Measurements from ENCODE around the gene TRIM63.

TRIM63 gene

GRCh38 chr1:26032656-26033357, 34.6 kb downstream of the TRIM63 start:
- no peak for DNase-seq

- DNase-seq, result no peak
Observed at GRCh38 chr1:26031611-26032220, 35.7 kb downstream of the TRIM63 start.

DNA sequence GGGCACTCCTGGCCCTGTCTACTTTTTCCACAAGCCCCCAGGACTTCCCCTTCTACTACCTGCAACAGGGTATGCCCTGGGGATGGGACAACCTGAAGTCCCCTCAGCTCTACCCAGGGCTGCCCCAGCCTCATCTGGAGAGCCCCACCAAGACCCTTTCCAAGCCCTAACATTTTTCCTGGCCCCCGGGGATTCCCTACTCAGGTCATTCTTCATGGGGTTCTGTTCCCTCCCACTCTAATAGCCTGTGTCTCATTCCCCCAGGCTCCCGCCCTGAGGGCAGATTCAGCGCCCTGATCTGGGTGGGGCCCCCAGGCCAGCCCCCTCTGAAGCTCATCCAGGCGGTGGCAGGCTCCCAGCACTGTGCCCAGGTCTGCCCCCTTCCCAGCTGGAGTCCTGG, 36.2 kb downstream of the TRIM63 start:
- DNase-seq, result no peak

DNA sequence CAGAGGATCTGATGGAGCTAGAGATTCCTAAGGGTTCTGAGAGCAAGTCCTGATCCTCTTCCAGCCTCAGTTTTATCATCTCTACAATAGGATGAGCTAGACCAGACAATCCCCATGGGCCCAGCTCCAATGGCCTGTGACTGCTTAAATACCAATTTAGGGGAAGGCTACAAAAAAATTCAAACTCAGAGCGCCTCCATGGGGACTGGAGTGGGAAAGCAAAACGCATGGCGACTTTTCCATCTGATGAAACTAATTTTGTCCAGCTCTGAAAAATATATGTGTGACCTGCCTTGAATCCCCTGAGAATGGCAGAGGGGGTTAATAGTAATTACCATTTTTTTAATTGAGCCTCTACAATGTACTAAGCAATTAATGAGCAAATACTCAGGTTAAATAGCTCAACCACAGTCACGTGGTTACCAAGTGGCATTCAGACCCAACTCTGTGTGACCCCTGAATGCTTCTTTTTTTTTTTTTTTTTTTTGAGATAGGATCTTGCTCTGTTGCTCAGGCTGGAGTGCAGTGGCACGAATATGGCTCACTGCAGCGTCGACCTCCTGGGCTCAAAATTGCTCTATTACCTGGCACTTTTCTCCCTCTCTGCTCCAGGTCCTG, 37.5 kb downstream of the TRIM63 start:
- peak; percentile 15 for DNase-seq

- no peak for DNase-seq
Observed at GRCh38 chr1:26029054-26029863, 38.2 kb downstream of the TRIM63 start.

GRCh38 chr1:26028490-26028980, 38.9 kb downstream of the TRIM63 start:
- DNase-seq, result no peak

DNA sequence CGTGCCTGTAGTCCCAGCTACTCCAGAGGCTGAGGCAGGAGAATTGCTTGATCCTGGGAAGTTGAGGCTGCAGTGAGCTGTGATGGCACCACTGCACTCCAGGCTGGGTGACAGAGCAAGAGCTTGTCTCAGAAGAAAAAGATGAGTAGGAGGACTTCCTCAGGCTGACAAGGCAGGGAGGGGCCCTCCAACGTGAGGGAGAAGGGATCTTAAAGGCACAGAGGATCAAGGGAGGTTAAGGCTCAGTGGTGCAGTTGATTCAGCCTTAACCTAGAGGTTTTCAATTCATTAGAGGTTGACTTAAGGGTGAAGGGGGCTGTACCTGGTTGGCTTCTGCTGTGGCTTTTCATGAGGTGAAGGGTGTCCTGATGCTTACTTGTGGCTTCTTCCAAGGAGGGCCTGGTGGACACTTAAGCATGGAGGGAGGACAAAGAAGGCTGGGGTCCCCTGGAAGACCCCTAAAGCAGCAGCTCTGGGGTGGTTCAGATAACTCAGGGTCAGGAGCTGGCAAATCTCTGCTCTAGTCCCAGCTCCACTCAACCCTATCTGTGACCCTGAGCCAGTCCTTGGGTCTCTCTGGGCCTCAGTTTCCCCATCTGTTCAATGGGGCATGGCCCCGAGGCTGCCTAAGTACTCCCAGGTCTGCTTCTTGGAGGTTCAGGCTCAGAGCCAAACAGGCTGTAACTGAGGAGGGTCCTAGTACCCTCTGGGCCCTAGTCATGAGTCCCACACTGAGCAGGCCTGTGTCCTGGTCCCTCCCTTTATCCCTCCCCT, 39.5 kb downstream of the TRIM63 start:
- no peak for DNase-seq

- DNase-seq, result no peak
Observed at GRCh38 chr1:26025517-26025916, 41.9 kb downstream of the TRIM63 start.

DNA sequence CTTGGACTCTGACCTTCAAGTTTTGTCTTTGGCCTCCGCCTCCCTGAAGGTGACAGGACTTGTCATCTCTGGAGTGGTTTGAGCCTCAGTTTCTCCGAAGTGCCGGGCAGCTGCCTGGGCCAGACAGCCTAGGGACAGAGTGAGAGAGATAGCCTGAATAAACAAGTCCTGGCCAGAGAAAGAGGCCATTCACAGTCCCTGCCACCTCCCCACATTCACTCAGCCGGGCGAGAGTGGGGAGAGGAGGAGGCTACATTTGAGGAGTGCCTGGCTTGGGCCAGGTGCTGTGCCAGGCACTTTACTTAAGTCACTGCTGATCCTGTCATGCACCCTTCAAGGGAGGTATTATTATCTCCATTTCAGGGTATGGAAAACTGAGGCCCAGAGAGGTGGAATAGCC, 42.4 kb downstream of the TRIM63 start:
- no peak for DNase-seq

DNA sequence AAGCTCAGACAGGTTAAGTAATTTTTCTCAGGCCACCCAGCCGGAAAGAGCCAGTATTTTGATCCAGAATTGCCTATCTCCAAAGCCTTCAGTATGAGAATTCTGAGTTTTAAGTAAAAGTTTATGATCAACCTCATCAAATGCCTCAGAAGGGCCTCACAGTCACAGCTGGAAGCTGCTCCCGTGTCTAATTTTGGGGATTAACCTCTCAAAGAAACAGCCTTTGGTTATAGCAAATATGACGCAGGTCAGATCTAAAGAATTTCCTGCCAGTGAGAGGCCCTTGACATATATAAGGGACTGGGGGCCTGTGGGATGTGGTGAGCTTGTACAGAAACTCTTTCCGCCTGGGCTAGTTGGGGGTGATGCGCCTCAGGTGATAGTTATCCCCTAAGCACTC, 43.6 kb downstream of the TRIM63 start:
- no peak for DNase-seq

DNA sequence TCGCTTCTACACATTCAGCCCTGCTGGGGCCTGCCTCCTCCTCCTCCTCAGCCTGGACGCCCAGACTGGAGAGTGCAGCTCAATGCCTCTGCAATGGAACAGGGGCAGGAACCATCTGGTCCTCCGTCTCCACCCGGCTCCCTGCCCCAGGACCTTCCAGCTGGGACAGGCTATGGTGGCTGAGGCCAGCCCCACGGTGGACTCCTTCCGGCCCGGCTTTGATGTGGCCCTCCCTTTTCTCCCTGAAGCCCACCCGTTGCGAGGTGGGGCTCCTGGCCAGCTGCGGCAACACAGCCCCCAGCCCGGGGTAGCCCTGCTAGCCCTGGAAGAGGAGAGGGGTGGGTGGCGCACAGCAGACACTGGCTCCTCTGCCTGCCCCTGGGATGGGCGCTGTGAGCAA, 44.4 kb downstream of the TRIM63 start:
- DNase-seq, result no peak

GRCh38 chr1:26022404-26022779, 45.0 kb downstream of the TRIM63 start:
- no peak for DNase-seq

GRCh38 chr1:26021647-26022403, 45.6 kb downstream of the TRIM63 start, which contains the start of gene EXTL1:
EXTL1 (plus strand) TSS chr1:26021775; CDS start chr1:26022647, 872 bp downstream.
- peak; percentile 89 for DNase-seq

DNA sequence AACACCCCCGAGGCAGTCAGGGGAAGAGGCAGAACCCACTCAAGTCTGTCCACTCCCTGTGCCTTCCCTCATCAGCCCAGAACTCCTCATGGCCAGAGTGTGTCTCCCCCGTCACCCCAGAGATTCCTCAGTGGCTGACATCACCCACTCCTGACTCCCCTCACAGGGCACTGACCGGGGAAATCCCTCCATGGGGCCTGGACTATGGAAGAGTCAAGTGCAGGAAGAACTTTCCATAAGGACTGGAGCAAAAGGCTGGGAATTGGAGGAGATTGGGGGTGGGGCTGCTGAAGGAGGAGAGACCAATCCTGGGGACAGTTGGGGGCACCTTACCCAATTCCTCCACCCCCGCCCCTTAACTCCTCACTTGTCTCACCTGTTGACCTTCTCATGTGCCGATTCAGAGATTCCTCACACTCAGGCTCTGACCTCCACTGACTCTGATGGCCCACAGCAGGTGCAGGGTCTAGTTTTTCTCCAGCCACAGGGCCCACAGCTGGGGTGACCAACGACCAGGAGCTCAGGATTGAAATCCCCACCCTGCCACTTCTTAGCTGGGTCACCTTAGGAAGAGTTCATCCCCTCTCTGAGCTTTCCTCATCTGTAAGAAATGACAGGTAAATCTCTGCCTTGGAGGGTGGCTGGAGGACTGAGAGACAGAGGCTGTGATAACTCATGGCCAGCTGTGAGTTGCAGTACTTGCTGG, 46.3 kb downstream of the TRIM63 start:
- no peak for DNase-seq

DNA sequence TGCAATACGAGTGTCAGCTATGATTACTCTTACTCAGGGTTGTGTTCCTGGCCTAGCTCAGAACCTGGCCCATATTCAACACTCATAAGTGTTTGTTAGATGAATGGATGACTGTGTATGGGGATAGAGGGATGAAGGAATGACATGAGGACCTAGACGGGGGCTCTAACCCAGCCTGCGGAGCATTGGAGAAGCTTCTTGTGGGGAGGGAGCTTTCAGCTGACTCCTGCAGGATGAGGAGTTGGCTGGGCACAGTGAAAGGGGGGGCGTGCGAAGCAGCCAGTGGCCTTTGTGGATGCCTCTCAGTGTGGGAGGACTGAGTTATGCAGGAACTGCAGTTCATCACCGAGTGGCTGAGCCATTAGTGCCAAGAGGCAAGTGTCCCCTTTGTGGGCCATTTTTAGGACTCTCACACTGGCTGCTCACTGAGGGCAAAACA, 47.1 kb downstream of the TRIM63 start:
- DNase-seq, result no peak

DNA sequence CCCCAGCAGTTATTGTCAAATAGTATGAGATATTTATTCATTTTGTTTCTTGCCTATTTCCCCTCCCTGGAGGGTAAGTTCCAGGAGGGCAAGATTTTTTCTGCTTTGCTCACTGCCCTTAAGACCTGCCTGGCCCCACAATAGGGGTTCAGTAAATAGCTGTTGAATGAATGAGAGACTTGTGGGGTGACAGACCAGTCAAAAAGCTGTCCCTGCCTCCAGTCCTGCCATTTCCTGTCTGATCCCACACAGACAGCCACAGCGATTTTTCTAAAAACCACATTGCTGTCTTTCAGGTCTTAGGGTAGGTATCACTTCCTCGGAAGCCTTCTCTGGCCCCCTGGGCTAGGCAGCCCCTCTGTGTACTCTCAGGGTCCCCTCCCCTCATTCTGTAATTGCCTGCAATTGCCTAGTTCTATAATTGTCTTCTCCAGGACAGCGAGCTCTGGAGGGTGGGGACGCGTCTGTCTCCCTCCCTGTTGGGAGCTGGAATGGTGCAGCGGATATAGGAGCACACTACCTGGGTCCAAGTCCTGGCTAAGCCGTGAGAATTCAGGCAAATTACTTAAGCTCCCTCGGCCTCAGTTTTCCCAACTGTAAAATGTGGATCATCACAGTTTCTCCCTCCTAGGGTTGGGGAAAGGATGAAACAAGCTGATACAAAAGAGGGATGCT, 47.7 kb downstream of the TRIM63 start:
- DNase-seq, result no peak

- DNase-seq, result no peak
Observed at GRCh38 chr1:26017606-26018005, 49.8 kb downstream of the TRIM63 start.

DNA sequence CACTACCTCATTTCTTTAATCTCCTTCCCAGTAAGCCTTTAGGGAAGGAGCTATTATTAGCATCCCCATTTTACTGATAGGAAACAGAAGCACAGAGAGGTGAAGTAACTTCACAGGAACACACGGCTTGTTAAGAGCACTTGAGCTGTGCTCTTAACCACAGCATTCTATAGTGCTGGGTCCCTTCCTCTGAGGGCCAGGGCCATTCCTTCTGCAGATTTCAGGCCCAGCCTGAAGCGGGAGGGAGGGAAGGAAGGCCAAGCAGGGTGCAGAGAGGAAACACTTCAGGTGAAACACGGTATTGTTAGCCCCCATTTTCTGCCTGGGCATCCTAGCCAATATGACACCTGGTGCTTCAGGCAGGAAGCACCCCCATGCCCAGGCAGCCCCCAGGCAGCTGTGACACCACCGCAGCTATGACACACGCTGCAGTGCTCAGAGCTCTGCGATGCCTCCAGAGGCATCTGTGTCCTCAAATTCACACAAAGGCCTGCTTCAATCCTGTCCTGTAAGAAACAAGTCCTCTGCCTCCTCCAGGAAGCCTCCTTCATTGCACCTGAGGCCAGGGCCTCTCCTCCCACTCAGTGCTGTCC, 50.4 kb downstream of the TRIM63 start:
- peak; percentile 66 for DNase-seq

- DNase-seq, result peak; percentile 97
Observed at GRCh38 chr1:26016258-26016952, 51.0 kb downstream of the TRIM63 start.
